Activated naive CD8-positive, alpha-beta T cell (primary cell): ENCODE results near the gene TM9SF2.

Experiments
- H3K27ac Mint-ChIP-seq: one replicate; pipeline ENCODE4 v1.8.0; 2021; ENCODE audit warnings: mixed read lengths
- H3K27me3 Mint-ChIP-seq: one replicate; pipeline ENCODE4 v1.8.0; 2021; ENCODE audit warnings: mixed read lengths
- H3K36me3 Mint-ChIP-seq: one replicate; pipeline ENCODE4 v1.8.0; 2021; ENCODE audit warnings: mixed read lengths
- H3K4me1 Mint-ChIP-seq: one replicate; pipeline ENCODE4 v1.8.0; 2021; ENCODE audit warnings: low read depth, mixed read lengths
- H3K4me3 Mint-ChIP-seq: one replicate; pipeline ENCODE4 v1.8.0; 2021; ENCODE audit warnings: mild to moderate bottlenecking, mixed read lengths
- H3K9me3 Mint-ChIP-seq: one replicate; pipeline ENCODE4 v1.8.0; 2021; ENCODE audit warnings: low read depth, mixed read lengths

Gene TM9SF2

DNA sequence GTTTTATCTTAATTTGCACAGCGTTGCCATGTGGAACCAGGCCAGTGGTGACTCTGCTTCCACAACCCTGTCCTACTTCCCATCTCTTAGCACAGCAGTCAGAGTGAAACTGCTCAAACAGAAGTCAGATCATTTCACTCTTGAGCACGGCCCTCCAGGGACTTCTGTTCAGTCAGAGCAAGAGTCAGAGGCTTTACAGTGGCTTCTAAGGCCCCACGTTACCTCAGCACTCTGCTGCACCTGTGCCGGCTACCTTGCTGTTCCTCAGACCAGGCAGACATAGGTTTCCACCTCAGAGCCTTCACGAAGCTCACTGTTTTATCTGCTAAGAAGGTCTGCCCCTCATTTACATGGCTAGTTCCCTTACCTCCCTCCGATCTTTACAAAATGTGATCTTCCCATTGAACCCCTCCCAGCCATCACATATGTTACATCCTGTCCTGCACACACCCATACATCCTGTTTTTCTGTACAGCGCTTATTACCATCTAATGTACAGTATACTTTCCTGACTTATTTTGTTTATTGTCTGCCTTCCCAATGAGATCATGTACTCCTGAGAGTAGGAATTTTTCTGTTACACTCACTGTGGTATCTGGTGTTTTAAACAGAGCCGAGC, 41.6 kb downstream of the TM9SF2 start:
- peak overlapping the region; percentile 83 for H3K27ac Mint-ChIP-seq

DNA sequence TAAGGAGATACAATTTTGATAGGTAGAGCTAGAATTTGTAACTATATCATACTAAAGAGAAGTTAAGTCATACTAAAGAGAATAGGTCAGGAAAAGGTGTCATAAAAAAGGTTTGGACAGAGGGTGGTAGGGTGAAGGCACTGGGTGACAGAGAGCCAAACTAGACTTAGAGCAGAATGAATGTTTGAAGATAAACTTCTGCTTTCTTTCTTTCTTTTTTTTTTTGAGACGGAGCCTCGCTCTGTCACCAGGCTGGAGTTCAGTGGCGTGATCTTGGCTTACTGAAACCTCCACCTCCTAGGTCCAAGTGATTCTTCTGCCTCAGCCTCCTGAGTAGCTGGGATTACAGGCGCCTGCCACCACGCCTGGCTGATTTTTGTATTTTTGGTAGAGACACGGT, 44.1 kb downstream of the TM9SF2 start:
- Mint-ChIP-seq H3K36me3 (peaks cover 21% of the 10 kb centered on the region), H3K27ac (no peak overlapping the region), H3K27me3 (no peaks in the 10 kb centered on the region), H3K9me3 (no peaks in the 10 kb centered on the region), H3K4me1 (peaks cover 42% of the 10 kb centered on the region), H3K4me3 (no peak overlapping the region)

More for the DNA sequence above, 41.6 kb downstream of the TM9SF2 start:
- H3K4me3 Mint-ChIP-seq = peak overlapping the region; percentile 60
- no peaks in the 10 kb centered on the region for H3K9me3 Mint-ChIP-seq
- peaks cover 41% of the 10 kb centered on the region for H3K4me1 Mint-ChIP-seq
- H3K27me3 Mint-ChIP-seq = no peaks in the 10 kb centered on the region
- peaks cover 18% of the 10 kb centered on the region for H3K36me3 Mint-ChIP-seq

DNA sequence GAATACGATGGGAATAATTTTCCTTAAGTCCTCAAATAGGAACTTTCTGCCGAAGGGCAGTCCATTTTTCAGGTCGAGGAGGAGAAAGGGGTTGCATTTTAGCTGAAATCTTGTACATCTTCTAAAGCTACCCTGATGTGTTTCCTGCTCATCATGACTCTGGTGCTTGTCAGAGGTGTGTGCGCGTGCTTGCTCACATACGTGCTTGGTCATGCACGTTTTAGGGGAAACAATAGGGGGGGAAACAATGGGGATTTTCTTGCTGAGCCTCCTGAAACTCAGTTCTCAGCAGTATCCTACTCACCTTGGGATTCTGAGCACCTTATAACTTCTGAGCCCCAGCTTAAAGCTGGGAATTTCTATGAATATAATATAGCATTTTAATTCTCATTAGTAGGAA, 44.7 kb downstream of the TM9SF2 start:
- peaks cover 36% of the 10 kb centered on the region for H3K4me1 Mint-ChIP-seq
- H3K27ac Mint-ChIP-seq = no peak overlapping the region
- peaks cover 21% of the 10 kb centered on the region for H3K36me3 Mint-ChIP-seq
- H3K27me3 Mint-ChIP-seq = no peaks in the 10 kb centered on the region
- no peak overlapping the region for H3K4me3 Mint-ChIP-seq
- no peaks in the 10 kb centered on the region for H3K9me3 Mint-ChIP-seq

DNA sequence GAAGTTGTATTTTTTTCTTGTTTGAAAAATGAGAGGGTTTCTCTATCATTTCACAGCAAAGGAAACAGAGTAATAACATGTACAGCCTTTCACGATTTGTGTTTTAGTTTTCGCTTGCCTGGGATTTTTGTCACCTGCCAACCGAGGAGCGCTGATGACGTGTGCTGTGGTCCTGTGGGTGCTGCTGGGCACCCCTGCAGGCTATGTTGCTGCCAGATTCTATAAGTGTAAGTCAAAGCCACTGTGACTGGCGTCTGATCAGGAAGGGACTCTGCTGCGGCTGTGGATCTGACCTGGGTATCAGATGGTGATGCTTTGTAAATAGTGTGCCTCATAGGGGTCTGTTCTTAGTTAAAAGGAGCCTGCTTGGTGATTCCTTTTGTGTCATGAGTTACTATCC, 45.6 kb downstream of the TM9SF2 start:
- H3K4me3 Mint-ChIP-seq = no peak overlapping the region
- H3K36me3 Mint-ChIP-seq = peaks cover 19% of the 10 kb centered on the region
- H3K4me1 Mint-ChIP-seq = peaks cover 28% of the 10 kb centered on the region
- no peaks in the 10 kb centered on the region for H3K27me3 Mint-ChIP-seq
- H3K9me3 Mint-ChIP-seq = no peaks in the 10 kb centered on the region
- no peak overlapping the region for H3K27ac Mint-ChIP-seq

DNA sequence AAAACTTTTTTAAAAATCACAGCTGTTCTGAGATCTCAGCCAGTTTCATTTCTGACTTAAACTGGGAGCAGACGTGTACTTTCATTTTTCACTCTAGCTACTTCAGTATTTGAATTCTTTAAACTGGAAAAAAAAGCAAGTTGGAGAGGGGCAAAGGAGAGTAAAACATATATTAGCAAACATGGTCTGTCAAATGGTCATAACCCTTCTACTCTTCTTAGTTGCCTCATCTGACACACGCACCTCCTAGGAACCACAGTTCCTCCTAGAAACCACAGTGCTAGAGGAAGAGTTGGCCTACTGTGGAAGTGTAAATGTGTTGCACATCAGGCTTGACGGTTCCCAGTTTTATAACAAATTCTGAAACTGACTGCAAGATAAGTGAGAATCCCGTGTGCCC, 47.2 kb downstream of the TM9SF2 start:
- no peaks in the 10 kb centered on the region for H3K9me3 Mint-ChIP-seq
- H3K4me3 Mint-ChIP-seq = no peak overlapping the region
- peaks cover 14% of the 10 kb centered on the region for H3K4me1 Mint-ChIP-seq
- H3K27me3 Mint-ChIP-seq = no peaks in the 10 kb centered on the region
- no peak overlapping the region for H3K27ac Mint-ChIP-seq
- peaks cover 12% of the 10 kb centered on the region for H3K36me3 Mint-ChIP-seq

DNA sequence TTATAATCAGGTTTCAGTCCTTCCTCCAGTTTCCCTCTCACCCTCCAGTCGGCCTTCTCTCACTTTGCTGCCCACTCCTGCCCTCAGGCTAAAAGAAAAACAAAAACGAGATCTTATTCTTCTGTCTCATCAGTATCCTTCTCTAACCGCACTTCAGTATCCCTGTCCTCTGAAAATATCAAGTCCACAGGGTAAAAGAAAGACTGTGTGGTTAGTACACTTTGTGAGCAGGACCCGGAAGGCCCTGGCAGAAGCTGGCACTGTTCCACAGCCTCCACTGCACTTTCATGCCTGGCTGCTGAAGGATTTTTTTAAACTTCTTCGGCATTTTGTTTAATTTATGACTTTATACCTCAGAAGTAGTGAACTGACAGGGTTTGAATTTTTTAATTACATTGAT, 51.8 kb downstream of the TM9SF2 start:
- Mint-ChIP-seq H3K4me1 (peaks cover 22% of the 10 kb centered on the region), H3K27ac (peak overlapping the region; percentile 25), H3K4me3 (no peak overlapping the region), H3K36me3 (peaks cover 18% of the 10 kb centered on the region), H3K27me3 (no peaks in the 10 kb centered on the region), H3K9me3 (no peaks in the 10 kb centered on the region)

DNA sequence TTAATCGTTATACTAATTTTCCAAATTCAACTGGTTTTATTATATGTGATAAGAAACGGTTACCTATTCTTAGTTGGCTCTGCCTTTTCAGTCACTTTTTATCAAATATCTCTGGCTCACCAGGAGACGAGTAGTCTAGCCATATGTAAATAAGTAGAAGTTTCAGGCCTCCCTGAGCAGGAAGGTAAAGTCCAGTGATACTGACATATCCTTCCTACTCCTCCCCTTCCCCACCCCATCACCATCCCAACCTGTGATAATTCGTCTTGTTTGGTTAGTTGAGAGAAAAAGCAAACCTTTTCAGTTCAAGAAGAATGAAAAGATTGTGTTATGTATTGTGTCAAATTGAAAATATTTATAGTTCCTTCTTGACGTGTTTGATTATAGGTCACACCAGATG, 53.9 kb downstream of the TM9SF2 start:
- Mint-ChIP-seq H3K27ac (no peak overlapping the region), H3K9me3 (no peaks in the 10 kb centered on the region), H3K27me3 (no peaks in the 10 kb centered on the region), H3K4me1 (peaks cover 12% of the 10 kb centered on the region), H3K36me3 (peaks cover 15% of the 10 kb centered on the region), H3K4me3 (no peak overlapping the region)

DNA sequence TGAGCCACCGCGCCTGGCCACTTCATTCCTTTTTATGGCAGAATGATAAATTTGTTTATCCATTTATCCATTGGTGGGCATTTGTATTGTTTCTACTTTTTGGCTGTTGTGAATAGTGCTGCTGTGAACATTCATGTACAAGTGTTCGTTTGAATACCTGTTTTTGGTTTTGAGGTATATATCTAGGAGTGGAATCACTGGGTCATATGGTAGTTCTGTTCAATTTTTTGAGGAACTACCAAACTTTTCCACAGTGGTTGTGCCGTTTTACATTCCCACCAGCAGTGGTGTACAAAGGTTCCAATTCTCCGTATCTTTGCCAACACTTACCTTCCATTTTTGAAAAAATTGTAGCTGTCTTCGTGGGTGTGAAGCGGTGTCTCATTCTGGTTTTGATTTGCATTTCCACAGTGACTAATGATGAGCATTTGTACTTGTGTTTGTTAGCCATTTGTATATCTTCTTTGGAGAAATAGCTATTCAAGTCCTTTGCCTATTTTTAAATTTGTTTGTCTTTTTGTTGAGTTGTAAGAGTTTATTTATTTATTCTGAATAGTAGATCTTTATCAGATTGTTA, 55.7 kb downstream of the TM9SF2 start:
- Mint-ChIP-seq H3K27ac (peak overlapping the region; percentile 41), H3K4me3 (no peak overlapping the region), H3K4me1 (peaks cover 12% of the 10 kb centered on the region), H3K36me3 (peaks cover 10% of the 10 kb centered on the region), H3K9me3 (no peaks in the 10 kb centered on the region), H3K27me3 (no peaks in the 10 kb centered on the region)

DNA sequence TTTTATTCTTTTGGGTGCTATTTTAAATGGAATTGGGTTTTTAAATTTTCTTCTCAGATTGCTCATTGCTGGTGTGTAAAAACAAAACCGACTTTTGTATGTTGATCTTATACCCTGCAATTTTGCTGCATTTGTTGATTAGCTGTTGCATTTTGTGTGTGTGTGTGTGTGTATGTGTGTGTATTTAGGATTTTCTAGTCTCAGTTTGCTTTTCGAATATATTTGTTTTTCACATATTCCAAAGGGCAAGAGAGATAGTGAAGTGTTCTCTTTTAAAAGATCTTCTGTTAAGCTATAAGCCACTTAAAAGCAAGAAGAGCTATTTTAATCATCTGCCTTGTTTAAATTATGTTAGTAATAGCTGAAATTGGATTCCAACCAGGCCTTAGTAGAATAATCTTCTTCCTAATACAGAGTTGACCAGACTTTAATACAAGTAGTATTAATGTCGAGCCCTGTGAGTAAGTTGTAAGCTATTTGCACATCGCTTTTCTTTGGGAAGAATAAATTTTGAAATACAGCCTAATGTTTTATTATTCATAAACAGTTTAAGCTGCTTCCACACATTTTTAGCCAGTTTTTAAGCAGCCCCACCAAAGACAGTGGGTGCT, 57.4 kb downstream of the TM9SF2 start:
- H3K36me3 Mint-ChIP-seq = peaks cover 10% of the 10 kb centered on the region
- H3K27ac Mint-ChIP-seq = no peak overlapping the region
- peaks cover 12% of the 10 kb centered on the region for H3K4me1 Mint-ChIP-seq
- H3K27me3 Mint-ChIP-seq = no peaks in the 10 kb centered on the region
- no peak overlapping the region for H3K4me3 Mint-ChIP-seq
- H3K9me3 Mint-ChIP-seq = no peaks in the 10 kb centered on the region

DNA sequence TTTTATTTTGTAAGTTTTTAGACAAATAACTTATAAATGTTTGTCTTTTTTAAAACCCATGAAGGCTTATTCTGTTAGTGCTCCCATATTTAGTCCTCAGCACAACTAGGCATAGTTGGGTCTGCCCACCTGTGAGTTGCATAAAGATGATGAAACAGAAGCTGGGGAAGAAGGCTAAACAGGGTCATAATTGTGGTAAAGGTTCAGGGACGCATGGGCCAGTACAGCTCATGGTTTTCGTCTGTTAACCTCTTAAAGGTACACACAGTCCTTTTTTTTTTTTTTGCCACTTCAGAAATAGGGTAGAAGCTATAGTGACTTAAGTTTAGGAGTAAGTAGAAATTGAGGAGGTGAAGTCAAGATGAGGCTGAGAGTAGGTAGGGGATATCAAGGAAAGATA, 58.3 kb downstream of the TM9SF2 start:
- H3K27ac Mint-ChIP-seq = no peak overlapping the region
- H3K36me3 Mint-ChIP-seq = peaks cover 8% of the 10 kb centered on the region
- H3K4me1 Mint-ChIP-seq = peaks cover 12% of the 10 kb centered on the region
- H3K4me3 Mint-ChIP-seq = no peak overlapping the region
- no peaks in the 10 kb centered on the region for H3K9me3 Mint-ChIP-seq
- H3K27me3 Mint-ChIP-seq = no peaks in the 10 kb centered on the region

DNA sequence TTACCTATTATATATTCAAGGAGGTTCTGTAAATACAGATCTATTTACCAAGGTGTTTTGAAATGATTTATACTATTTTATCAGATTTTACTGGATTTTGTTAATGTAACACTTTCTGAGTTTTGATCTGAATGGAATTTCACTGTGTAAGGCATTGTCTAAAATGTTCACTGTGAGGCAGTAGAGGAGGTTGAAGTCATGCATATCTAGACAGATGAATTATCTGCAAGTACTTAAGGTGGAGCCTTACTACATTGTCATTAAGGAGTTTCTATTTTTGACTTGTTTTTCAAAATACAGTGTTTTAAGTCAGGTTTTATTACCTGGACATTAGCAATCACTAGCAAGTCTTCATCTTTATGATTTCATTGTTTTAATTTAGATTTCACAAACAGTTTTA, 62.1 kb downstream of the TM9SF2 start:
- H3K27me3 Mint-ChIP-seq = no peaks in the 10 kb centered on the region
- no peak overlapping the region for H3K4me3 Mint-ChIP-seq
- H3K27ac Mint-ChIP-seq = peak overlapping the region; percentile 22
- H3K4me1 Mint-ChIP-seq = peaks cover 1% of the 10 kb centered on the region
- peaks cover 2% of the 10 kb centered on the region for H3K36me3 Mint-ChIP-seq
- H3K9me3 Mint-ChIP-seq = no peaks in the 10 kb centered on the region

DNA sequence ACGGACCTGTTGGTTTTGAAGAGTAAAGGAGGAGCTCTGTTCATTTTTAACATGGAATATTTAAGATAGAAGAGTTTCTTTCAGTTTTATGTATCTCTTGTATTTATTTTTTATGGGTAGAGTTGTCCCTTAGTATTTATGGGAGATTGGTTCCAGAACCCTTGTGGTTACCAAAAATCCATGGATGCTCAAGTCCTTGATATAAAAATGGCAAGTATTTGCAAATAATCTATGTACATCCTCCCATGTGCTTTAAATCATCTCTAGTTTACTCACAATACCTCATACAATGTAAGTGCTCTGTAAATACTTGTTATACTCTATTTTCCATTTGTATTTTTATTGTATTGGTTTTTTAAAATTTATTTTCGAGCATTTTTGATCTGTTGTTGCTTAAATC, 63.1 kb downstream of the TM9SF2 start:
- Mint-ChIP-seq H3K36me3 (peaks cover 2% of the 10 kb centered on the region), H3K27me3 (no peaks in the 10 kb centered on the region), H3K4me1 (peaks cover 1% of the 10 kb centered on the region), H3K9me3 (no peaks in the 10 kb centered on the region), H3K27ac (peak overlapping the region; percentile 43), H3K4me3 (no peak overlapping the region)

DNA sequence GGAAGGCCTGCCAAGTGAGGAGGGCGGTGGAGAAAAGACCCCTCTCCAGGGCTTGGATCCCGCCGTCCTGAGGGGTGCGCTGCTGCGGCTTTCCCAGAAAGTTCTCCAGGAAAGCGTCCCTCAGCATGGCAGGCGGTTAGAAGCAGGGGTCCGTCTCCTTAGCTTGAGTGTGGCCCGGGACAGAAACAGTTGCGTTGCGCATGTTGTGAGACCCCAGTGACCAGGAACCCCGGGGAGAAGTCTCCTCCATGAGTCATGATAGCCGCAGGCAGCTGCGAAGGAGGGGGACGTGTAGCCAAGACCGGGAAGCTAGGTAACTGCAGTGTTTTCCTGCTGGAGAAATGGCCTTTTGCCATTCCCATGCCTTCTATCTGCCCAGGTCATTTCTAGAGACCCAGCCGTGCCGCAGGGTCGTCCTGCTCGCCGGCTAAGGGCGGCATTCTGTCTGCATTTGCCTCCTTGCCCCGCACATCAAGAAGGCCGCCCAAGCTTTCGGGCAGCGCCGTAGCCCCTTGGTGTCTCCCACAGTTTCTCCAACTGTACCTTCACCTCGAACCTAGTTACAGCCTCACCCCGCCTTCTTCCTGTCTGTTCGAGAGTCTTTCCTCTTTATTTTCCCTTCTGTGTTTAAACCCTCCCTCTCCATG, 64.3 kb downstream of the TM9SF2 start:
- no peaks in the 10 kb centered on the region for H3K9me3 Mint-ChIP-seq
- peaks cover 2% of the 10 kb centered on the region for H3K36me3 Mint-ChIP-seq
- peaks cover 1% of the 10 kb centered on the region for H3K4me1 Mint-ChIP-seq
- peak overlapping the region; percentile 55 for H3K27ac Mint-ChIP-seq
- no peaks in the 10 kb centered on the region for H3K27me3 Mint-ChIP-seq
- peak overlapping the region; percentile 48 for H3K4me3 Mint-ChIP-seq

DNA sequence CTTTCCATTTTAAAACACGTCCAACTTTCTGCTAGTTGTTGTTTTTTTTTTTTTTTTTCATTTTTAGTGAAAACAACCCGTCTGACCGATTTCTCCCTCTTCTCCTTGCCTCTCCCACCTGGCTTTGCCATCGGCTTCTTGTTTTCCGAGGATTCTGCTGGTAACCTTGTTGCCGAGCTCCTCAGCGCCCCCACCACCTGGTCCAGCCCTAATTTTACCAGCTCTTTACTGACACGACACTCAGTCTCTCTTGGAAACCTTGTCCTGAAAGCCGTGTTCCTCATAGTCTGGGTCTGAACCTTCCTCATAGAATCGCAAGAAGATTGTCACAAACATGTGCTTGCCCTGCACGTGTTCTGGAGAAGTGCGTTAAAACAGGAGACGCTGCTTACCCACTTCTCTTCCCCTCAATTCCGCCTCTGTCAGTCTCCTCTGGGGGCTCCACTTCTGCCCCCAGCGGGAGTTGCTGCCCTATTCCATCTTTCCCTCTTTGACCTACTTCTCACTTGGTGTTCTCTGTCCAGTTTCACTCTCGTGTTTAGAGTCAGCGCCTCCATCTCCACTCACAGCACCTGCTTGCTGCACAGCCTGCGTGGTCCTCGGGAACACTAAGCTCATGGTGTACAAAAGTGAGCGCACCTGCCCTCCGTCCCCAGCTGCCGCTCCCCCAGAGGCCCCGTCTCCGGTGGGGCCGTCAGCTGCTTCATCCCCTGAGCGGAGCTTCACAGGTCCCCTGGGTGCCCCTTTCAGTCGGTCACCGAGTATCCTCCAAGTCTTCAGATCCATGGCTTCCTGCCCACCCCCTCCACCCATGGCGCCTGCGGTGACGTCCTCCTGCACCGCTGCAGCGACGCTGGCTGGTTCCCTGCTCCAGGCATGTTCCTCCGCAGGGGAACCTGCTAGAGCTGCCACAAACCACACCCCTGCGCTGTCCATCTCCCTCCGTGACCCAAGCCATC, 65.1 kb downstream of the TM9SF2 start:
- H3K4me1 Mint-ChIP-seq = peaks cover 1% of the 10 kb centered on the region
- H3K9me3 Mint-ChIP-seq = no peaks in the 10 kb centered on the region
- H3K4me3 Mint-ChIP-seq = peak overlapping the region; percentile 48
- peaks cover 2% of the 10 kb centered on the region for H3K36me3 Mint-ChIP-seq
- H3K27ac Mint-ChIP-seq = peak overlapping the region; percentile 55
- H3K27me3 Mint-ChIP-seq = no peaks in the 10 kb centered on the region
